ELR (cell line): ENCODE results near the gene STON2.

Experiments used
- DNase-seq: peaks from one replicate; pipeline ENCODE4 v3.0.0-alpha.2; 2015; ENCODE audit warnings: low read depth

STON2 gene

DNA sequence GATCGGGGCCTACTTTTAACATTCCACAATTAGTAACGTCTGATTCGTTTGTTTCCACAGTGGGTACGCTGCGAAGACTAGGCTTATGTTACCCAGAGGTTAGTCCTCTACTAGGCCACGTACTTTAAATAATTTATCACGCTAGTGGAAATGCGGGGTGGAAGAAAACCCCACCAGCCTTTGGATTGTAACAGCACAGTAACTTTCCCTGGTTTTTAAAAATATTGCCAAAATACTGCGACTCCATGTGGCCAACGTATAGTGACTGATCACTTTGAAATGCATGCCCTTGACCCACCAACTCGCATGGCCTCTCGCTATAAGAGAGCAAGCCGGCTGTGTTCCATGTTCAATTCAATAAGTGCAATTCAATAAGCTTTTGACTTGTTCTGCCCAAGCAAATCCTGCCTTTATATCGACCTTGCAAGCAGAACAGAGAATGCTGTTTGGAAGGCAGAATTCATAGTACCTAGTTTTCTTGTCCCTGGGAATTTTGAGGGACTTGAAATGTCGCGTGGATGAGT lies 178.5 kb downstream of the STON2 start:
- DNase-seq: peak; percentile 8

DNA sequence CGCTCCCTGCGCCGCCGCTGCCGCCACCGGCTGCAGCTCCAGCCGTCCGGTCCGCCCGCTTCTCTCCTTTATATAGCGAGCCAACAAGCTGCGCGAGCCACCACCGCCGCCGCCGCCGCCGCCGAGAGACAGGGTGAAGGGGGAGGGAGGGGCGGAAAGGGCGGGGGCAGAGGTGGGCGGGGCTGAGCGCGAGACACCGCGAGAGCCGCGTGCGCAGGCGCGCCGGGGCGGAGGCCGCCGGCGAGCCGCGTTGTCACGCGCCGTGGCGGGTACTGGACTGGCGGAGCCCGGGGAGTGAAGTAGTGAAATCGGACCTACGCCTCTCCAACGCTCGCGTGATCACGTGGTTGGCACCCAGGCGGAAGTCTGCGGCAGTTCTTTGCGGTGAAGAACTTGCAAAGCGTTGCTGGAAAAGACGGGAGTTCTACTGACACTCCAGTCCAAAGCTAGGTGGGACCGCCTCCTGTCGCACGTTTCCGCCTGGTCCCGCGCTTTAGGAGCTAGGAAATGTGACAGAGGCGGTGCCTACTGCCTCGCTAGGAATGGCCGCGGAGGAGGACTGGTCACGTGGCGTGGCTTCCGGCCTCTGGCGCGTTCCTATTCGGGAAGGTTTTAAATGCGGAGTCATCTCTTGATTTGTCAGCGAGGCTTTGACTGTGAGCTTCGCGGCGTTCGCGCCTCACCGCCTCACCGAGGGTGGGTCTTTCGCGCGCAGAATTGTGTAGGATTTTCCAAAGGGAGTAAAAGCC lies 179.1 kb downstream of the STON2 start, which contains the start of gene GTF2A1:
GTF2A1 (minus strand) TSS at position 130 of the 749 bp plus-strand sequence. CDS start 441 bp downstream, outside the sequence.
- peak; percentile 94 for DNase-seq

DNA sequence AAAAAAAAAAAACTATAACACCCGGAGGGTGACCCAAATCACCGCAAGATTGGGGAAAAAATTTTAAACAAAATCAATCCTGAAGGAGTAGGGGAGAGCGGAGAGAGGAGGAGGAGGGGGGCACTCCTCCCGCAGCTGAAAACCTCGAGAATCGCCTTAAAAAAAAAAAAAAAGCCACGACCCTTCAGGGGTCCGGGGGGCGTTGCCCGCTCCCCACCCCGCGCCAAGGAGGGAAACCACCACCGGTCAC lies 179.6 kb downstream of the STON2 start:
- no peak for DNase-seq

DNA sequence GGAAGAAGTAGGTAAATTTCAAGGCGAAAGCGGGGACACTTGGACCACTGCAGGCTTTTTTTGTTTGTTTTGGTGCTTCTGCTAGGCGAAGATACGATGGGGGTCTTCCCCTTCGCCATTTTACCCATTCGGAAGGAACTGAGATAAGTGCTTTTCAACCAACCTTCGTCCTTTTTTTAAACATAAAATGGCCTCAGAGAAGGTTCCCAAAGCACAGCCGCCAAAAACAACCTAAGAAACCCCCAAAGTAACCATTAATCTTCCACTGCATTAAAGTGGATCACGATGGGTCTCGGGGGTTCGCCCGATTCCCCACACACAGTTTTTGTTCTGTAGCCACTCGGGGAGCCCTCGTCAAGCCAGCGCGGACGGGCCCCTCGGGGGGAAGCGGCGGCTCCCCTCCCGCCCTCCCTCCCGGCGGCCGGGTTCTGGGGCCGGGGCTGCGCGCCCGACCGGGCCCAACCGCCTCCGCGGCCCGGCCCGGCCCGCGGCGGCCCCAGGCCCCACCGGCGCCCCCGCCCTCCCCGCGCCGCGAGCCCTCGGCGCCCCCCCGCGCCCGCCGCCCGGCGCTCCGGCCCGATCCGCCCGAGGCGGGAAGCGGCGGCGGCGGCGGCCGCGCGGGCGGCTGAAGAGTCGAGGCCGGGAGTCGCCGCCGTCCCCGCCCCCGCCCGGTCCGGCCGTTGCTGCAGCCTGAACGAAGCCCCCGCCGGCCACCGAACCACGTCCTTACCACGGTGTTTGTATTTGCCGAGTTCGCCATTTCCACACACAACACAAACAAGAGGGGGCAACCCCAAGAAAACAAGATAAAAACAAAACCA lies 180.2 kb downstream of the STON2 start:
- peak; percentile 48 for DNase-seq

DNA sequence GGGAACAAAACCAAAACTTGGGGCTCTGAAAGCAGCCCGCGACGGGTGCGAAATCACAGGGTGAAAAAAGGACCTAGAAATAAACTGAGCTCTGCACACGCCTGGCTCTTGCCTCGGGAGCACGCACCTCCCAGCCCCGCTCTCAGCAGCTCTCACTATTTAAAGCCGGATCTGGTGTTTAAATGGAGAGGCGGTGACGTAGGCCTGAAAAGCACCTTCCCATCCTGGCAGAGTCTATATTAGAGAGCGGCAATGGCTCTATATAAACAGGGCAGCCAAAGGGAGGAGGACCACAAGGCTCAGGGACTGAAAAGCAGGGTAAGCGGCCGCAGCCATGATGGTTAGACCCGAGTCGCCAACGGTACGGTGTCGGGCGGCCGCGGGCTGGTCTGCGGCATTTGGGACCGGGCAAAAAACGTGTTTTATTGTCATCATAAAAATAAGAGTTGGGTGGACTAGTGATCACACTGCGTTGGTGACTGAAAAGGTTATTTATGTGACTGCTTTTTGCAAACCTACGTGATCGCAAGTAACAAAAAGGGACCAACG lies 180.8 kb downstream of the STON2 start:
- peak; percentile 97 for DNase-seq

DNA sequence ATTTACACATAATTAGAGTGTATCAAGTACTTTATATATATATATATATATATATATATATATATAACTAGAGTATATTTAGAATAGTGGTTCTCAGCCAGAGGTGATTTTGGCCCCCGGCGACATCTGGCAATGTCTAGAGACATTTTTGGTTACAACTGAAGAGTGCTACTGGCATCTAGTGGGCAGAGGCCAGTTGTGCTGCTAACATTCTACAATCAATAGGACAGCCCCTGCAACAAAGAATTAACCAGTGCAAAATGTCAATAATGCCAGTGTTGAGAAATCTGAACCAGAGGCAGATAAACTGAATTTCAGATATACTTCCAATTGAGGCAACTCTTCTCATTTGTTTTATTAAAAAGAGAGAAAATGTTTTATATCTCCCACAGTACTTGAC lies 188.3 kb downstream of the STON2 start:
- DNase-seq: peak; percentile 32
